CD14-positive monocyte (primary cell): Measurements from ENCODE around the gene PCDHGA7. TPM values are rescaled to one million over a fixed set of nuclear protein-coding genes. Genes with fewer than 3 reads are reported as not detected.

Experiments used
- DNase-seq, 3 donors: peaks; one replicate each; pipeline ENCODE4 v3.0.0-alpha.2; 2011 to 2022
- H2AFZ ChIP-seq: 2 replicates; pipeline ENCODE4 v1.6.0; 2012; ENCODE audit warnings: mild to moderate bottlenecking, low read depth, low read length, inconsistent platforms; ENCODE audit not compliant: insufficient read depth, poor library complexity, severe bottlenecking
- H3K27ac ChIP-seq, 2 donors: 1 replicate in 1 of 2; 2 replicates in 1 of 2; pipeline ENCODE4 v1.5.1; 2012 to 2013; ENCODE audit warnings: low read length in 2 of 2, control low read depth in 1 of 2, inconsistent platforms in 1 of 2, low read depth in 1 of 2, mild to moderate bottlenecking in 1 of 2
- H3K27me3 ChIP-seq, 2 donors: one replicate each; pipeline versions ENCODE4 v1.6.0 to v1.6.1; 2011 to 2013; ENCODE audit warnings: low read length in 2 of 2; ENCODE audit not compliant: control insufficient read depth in 2 of 2, insufficient read depth in 2 of 2
- H3K36me3 ChIP-seq, 2 donors: replicated peaks in 1 of 2; 1 replicate in 1 of 2; 2 replicates in 1 of 2; pipeline versions ENCODE4 v1.5.1 to v1.6.1; 2012 to 2013; ENCODE audit warnings: low read length in 2 of 2, control low read depth in 1 of 2, inconsistent platforms in 1 of 2, mild to moderate bottlenecking in 1 of 2; ENCODE audit not compliant: insufficient read depth in 2 of 2, control insufficient read depth in 1 of 2
- H3K4me1 ChIP-seq, 2 donors: 1 replicate in 1 of 2; 2 replicates in 1 of 2; pipeline versions ENCODE4 v1.5.1 to v1.6.1; 2012 to 2013; ENCODE audit warnings: low read length in 2 of 2, control low read depth in 1 of 2, inconsistent platforms in 1 of 2, mild to moderate bottlenecking in 1 of 2, moderate library complexity in 1 of 2; ENCODE audit not compliant: insufficient read depth in 2 of 2, control insufficient read depth in 1 of 2
- H3K4me2 ChIP-seq: replicated peaks from 2 replicates; pipeline ENCODE3; 2012; ENCODE audit warnings: low read length, moderate library complexity, mild to moderate bottlenecking; ENCODE audit not compliant: poor library complexity, severe bottlenecking; ENCODE audit errors: extremely low read depth
- H3K4me3 ChIP-seq, 3 experiments: fragments of 200-600 bp in 1 of 3; sonication (generic) in 1 of 3; replicated peaks in 1 of 3; 1 replicate in 2 of 3; 2 replicates in 1 of 3; pipeline ENCODE4 v1.5.1; 2011 to 2013; ENCODE audit warnings: low read length in 3 of 3, mild to moderate bottlenecking in 3 of 3, control low read depth in 2 of 3, low read depth in 2 of 3, inconsistent platforms in 1 of 3, moderate library complexity in 1 of 3
- H3K79me2 ChIP-seq: 2 replicates; pipeline ENCODE4 v1.6.0; 2012; ENCODE audit warnings: mild to moderate bottlenecking, control low read depth, inconsistent platforms, low read length, moderate library complexity; ENCODE audit not compliant: insufficient read depth
- H3K9ac ChIP-seq: 2 replicates; pipeline ENCODE4 v1.6.0; 2017; ENCODE audit warnings: low read length, mild to moderate bottlenecking; ENCODE audit not compliant: insufficient read depth, poor library complexity, severe bottlenecking
- H3K9me3 ChIP-seq, 2 donors: replicated peaks in 1 of 2; 1 replicate in 1 of 2; 2 replicates in 1 of 2; pipeline versions ENCODE4 v1.5.1 to v1.6.1; 2012 to 2013; ENCODE audit warnings: low read length in 2 of 2, control low read depth in 1 of 2; ENCODE audit not compliant: control insufficient read depth in 1 of 2, insufficient read depth in 1 of 2
- H4K20me1 ChIP-seq: 2 replicates; pipeline ENCODE4 v1.6.0; 2012; ENCODE audit warnings: mild to moderate bottlenecking, low read length, control low read depth, moderate library complexity; ENCODE audit not compliant: insufficient read depth
- H3K27ac Mint-ChIP-seq, 7 donors: one replicate each; pipeline ENCODE4 v1.8.0; 2020; ENCODE audit warnings: mild to moderate bottlenecking in 7 of 7, mixed read lengths in 7 of 7, moderate library complexity in 6 of 7, inconsistent platforms in 2 of 7
- H3K27me3 Mint-ChIP-seq, 3 donors: one replicate each; pipeline ENCODE4 v1.8.0; 2021 to 2022; ENCODE audit warnings: low read depth in 3 of 3, mild to moderate bottlenecking in 3 of 3, mixed read lengths in 3 of 3, moderate library complexity in 3 of 3, inconsistent platforms in 1 of 3
- H3K36me3 Mint-ChIP-seq, 2 donors: one replicate each; pipeline ENCODE4 v1.8.0; 2020; ENCODE audit warnings: mixed read lengths in 2 of 2, inconsistent platforms in 1 of 2, mild to moderate bottlenecking in 1 of 2
- H3K4me1 Mint-ChIP-seq: one replicate; pipeline ENCODE4 v1.8.0; 2020; ENCODE audit warnings: mild to moderate bottlenecking, mixed read lengths
- H3K4me3 Mint-ChIP-seq, 2 donors: one replicate each; pipeline ENCODE4 v1.8.0; 2020; ENCODE audit warnings: mild to moderate bottlenecking in 2 of 2, mixed read lengths in 2 of 2, moderate library complexity in 1 of 2
- H3K9me3 Mint-ChIP-seq, 7 donors: one replicate each; pipeline ENCODE4 v1.8.0; 2020 to 2022; ENCODE audit warnings: mixed read lengths in 7 of 7, mild to moderate bottlenecking in 6 of 7, moderate library complexity in 6 of 7, inconsistent platforms in 2 of 7
- WGBS: methylation state at CpG from one replicate; pipeline ENCODE4 v1.1.5; 2013; ENCODE audit warnings: missing lambda C conversion rate; ENCODE audit not compliant: insufficient coverage; 5-methylcytosine and 5-hydroxymethylcytosine counted together
- intact Hi-C, 2 donors: fragments of 100-400 bp; cut with micrococcal nuclease; formaldehyde crosslinking; loops; one replicate each; pipeline versions ENCODE4 v1.15.0 to v1.15.1; 2023
- polyA plus RNA-seq, 3 donors: library from polyadenylated mRNA; depleted of rRNA in 1 of 3; unstranded in 2 of 3; stranded (reverse) in 1 of 3; fragments of 300-500 nt in 2 of 3; fragments of >200 nt in 1 of 3; fragmentation: Illumina TruSeq in 2 of 3; gene quantifications; 1 replicate in 2 of 3; 2 replicates in 1 of 3; pipeline ENCODE4 v1.2.3, GENCODE V29; 2012 to 2021
- TF ChIP-seq, protein P1 (sequence below): fragments of 200-600 bp; IDR thresholded peaks from one replicate; pipeline ENCODE4 v1.8.0; 2022; ENCODE audit warnings: antibody characterized with exemption, mild to moderate bottlenecking

The PCDHGA7 gene
- polyA plus RNA-seq, 3 donors, result not detected

DNA sequence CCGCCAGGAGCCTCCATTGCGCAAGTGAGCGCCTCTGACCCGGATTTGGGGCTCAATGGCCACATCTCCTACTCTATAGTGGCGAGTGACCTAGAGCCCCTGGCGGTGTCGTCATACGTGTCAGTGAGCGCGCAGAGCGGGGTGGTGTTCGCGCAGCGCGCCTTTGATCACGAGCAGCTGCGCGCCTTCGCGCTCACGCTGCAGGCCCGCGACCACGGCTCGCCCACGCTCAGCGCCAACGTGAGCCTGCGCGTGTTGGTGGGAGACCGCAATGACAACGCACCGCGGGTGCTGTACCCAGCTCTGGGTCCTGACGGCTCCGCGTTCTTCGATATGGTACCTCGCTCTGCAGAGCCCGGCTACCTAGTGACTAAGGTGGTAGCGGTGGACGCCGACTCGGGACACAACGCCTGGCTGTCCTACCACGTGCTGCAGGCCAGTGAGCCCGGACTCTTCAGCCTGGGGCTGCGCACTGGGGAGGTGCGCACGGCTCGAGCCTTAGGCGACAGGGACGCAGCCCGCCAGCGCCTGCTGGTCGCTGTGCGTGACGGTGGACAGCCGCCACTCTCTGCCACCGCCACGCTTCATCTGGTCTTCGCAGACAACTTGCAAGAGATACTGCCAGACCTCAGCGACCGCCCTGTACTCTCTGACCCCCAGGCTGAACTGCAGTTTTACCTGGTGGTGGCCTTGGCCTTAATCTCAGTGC is 27.2 kb downstream of the PCDHGA7 start:
- WGBS, result 30% methylated on average over 60 of the region's 64 CpGs
- Mint-ChIP-seq H3K4me3 (peak overlapping the region in 1 of 2 donors; percentile 92), H3K9me3 (peaks cover 21 to 68% (median 53%) of the 10 kb centered on the region in 7 donors), H3K27me3 (peaks cover 76 to 95% (median 91%) of the 10 kb centered on the region in 3 donors), H3K36me3 (peaks cover 15 to 16% of the 10 kb centered on the region in 2 donors), H3K27ac (no peak overlapping the region), H3K4me1 (peaks cover 18% of the 10 kb centered on the region)
- no peaks in the 10 kb centered on the region for H3K36me3 ChIP-seq
- no peaks in the 10 kb centered on the region for H4K20me1 ChIP-seq
- H2AFZ ChIP-seq, result no peak overlapping the region
- no peak for DNase-seq
- no peak overlapping the region for H3K27ac ChIP-seq
- H3K4me2 ChIP-seq, result no peak overlapping the region
- no peak overlapping the region for H3K4me3 ChIP-seq
- TF ChIP-seq, protein P1, sequence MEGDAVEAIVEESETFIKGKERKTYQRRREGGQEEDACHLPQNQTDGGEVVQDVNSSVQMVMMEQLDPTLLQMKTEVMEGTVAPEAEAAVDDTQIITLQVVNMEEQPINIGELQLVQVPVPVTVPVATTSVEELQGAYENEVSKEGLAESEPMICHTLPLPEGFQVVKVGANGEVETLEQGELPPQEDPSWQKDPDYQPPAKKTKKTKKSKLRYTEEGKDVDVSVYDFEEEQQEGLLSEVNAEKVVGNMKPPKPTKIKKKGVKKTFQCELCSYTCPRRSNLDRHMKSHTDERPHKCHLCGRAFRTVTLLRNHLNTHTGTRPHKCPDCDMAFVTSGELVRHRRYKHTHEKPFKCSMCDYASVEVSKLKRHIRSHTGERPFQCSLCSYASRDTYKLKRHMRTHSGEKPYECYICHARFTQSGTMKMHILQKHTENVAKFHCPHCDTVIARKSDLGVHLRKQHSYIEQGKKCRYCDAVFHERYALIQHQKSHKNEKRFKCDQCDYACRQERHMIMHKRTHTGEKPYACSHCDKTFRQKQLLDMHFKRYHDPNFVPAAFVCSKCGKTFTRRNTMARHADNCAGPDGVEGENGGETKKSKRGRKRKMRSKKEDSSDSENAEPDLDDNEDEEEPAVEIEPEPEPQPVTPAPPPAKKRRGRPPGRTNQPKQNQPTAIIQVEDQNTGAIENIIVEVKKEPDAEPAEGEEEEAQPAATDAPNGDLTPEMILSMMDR, result no peak
- no peaks in the 10 kb centered on the region for H3K79me2 ChIP-seq
- no peak overlapping the region for H3K9ac ChIP-seq
- peaks cover 32 to 56% of the 10 kb centered on the region in 2 donors for H3K9me3 ChIP-seq
- intact Hi-C loops, result loop anchor here (5.0 kb wide), 2 partner anchors 113 to 153 kb away; no protein-coding TSS in a partner anchor
- H3K27me3 ChIP-seq, result peaks cover 77 to 98% of the 10 kb centered on the region in 2 donors
- H3K4me1 ChIP-seq, result peaks cover 11 to 17% of the 10 kb centered on the region in 2 donors

DNA sequence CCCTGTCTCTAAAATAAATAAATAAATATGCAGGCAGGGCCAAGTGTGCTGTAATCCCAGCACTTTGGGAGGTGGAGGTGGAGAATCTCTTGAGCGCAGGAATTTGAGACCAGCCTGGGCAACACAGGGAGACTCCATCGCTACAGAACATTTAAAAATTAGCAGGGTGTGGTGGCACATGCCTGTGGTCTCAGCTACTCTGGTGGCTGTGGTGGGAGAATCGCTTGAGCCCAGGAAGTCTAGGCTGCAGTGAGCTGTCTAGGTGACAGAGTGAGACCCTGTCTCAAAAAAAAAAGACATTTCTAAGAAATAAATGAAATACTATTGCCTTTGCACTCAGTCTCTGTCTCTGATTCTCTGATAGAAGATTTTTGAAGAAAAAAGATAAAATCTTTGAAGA is 29.0 kb downstream of the PCDHGA7 start:
- H3K27me3 Mint-ChIP-seq, result peaks cover 82 to 93% (median 87%) of the 10 kb centered on the region in 3 donors
- no peak overlapping the region for H3K27ac Mint-ChIP-seq
- H3K79me2 ChIP-seq, result no peaks in the 10 kb centered on the region
- H3K4me2 ChIP-seq, result no peak overlapping the region
- H3K36me3 ChIP-seq, result no peaks in the 10 kb centered on the region
- TF ChIP-seq, protein P1, result no peak
- H3K9ac ChIP-seq, result no peak overlapping the region
- H3K27ac ChIP-seq, result no peak overlapping the region
- H3K36me3 Mint-ChIP-seq, result peaks cover 18 to 21% of the 10 kb centered on the region in 2 donors
- H3K4me3 ChIP-seq, result no peak overlapping the region
- peaks cover 32 to 60% of the 10 kb centered on the region in 2 donors for H3K9me3 ChIP-seq
- peak overlapping the region in 1 of 2 donors; percentile 35 for H3K4me3 Mint-ChIP-seq
- H3K4me1 ChIP-seq, result peaks cover 11 to 17% of the 10 kb centered on the region in 2 donors
- DNase-seq, result no peak
- WGBS, result 94% methylated on average over 2 of the region's 3 CpGs
- peaks cover 83 to 100% of the 10 kb centered on the region in 2 donors for H3K27me3 ChIP-seq
- intact Hi-C loops, result loop anchor here (5.0 kb wide), 2 partner anchors 111 to 151 kb away; no protein-coding TSS in a partner anchor
- no peak overlapping the region for H2AFZ ChIP-seq
- H3K4me1 Mint-ChIP-seq, result peaks cover 22% of the 10 kb centered on the region
- H4K20me1 ChIP-seq, result no peaks in the 10 kb centered on the region
- H3K9me3 Mint-ChIP-seq, result peaks cover 21 to 64% (median 49%) of the 10 kb centered on the region in 7 donors
